Heart right ventricle (tissue), 16 donors: ENCODE measurements around the gene TRAPPC10. TPM values are rescaled to one million over a fixed set of nuclear protein-coding genes. Genes with fewer than 3 reads are reported as not detected.

Source experiments
- ATAC-seq, 8 donors: fragments of 200-7000 bp; cut with Tn5 transposase; one replicate each; pipeline ENCODE4 v1.9.1; 2020; ENCODE audit warnings: mild to moderate bottlenecking in 8 of 8, moderate library complexity in 8 of 8, moderate number of reproducible peaks in 1 of 8
- DNase-seq, 2 donors: peaks; one replicate each; pipeline ENCODE4 v3.0.0-alpha.2; 2020
- H3K27ac ChIP-seq, 10 donors: fragments of 200-600 bp; sonication (generic) in 2 of 10; one replicate each; pipeline versions ENCODE4 v1.5.0 to v1.8.0; 2020 to 2022; ENCODE audit warnings: mild to moderate bottlenecking in 3 of 10
- H3K27me3 ChIP-seq, 7 donors: fragments of 200-600 bp; one replicate each; pipeline ENCODE4 v1.8.0; 2021 to 2022; ENCODE audit warnings: mild to moderate bottlenecking in 2 of 7
- H3K36me3 ChIP-seq, 9 donors: fragments of 200-600 bp; sonication (generic) in 1 of 9; one replicate each; pipeline versions ENCODE4 v1.5.0 to v1.8.0; 2020 to 2022; ENCODE audit warnings: mild to moderate bottlenecking in 2 of 9
- H3K4me1 ChIP-seq, 9 donors: fragments of 200-600 bp; sonication (generic) in 1 of 9; one replicate each; pipeline versions ENCODE4 v1.5.0 to v1.8.0; 2020 to 2022; ENCODE audit warnings: mild to moderate bottlenecking in 4 of 9
- H3K4me3 ChIP-seq, 10 donors: fragments of 200-600 bp; sonication (generic) in 2 of 10; one replicate each; pipeline versions ENCODE4 v1.5.0 to v1.8.0; 2020 to 2022; ENCODE audit warnings: mild to moderate bottlenecking in 7 of 10, moderate library complexity in 2 of 10
- H3K9me3 ChIP-seq, 11 donors: fragments of 200-600 bp in 10 of 11; sonication (generic) in 2 of 11; one replicate each; pipeline versions ENCODE4 v1.5.0 to v1.8.0; 2013 to 2022; ENCODE audit warnings: mild to moderate bottlenecking in 2 of 11, control low read depth in 1 of 11, moderate library complexity in 1 of 11
- CTCF ChIP-seq, 9 donors: fragments of 200-600 bp; sonication (generic) in 2 of 9; IDR thresholded peaks; one replicate each; pipeline versions ENCODE4 v1.5.0 to v1.8.0; 2021 to 2022; ENCODE audit warnings: antibody characterized with exemption in 9 of 9, mild to moderate bottlenecking in 5 of 9, moderate library complexity in 1 of 9
- WGBS, 2 donors: extraction: QIAGEN DNeasy Blood & Tissue Kit; methylation state at CpG; one replicate each; pipeline ENCODE4 v1.1.7; 2013; ENCODE audit warnings: inconsistent platforms in 1 of 2; 5-methylcytosine and 5-hydroxymethylcytosine counted together
- intact Hi-C, 10 donors: fragments of 100-400 bp; cut with DNase I; formaldehyde crosslinking; loops; one replicate each; pipeline versions ENCODE4 v1.11.1 to v1.14.2; 2022
- polyA plus RNA-seq, 2 donors: library from polyadenylated mRNA; stranded (reverse); fragments of 200-250 nt; gene quantifications; one replicate each; pipeline ENCODE4 v1.2.3, GENCODE V29; 2013
- total RNA-seq, 10 donors: library from RNA; stranded (reverse); fragmentation: NEBNext Ultra II Directional in 3 of 10; extraction: Animal tissue kit (Norgen Biotek cat#: 25700) in 3 of 10; gene quantifications; one replicate each; pipeline versions ENCODE4 v1.2.1 to v1.2.4, GENCODE V29; 2021 to 2023
- donor health status: Arrhythmogenic right ventricular cardiomyopathy.
- donor health status: ischemic (EF 13 %, LVEDD 7.1; RV severe dilation, severe dysfunction).
- donor health status: healthy with polysubstance abuse.
- donor health status: DM: no; HTN: yes; CAD: no.
- donor health status: DM: no; HTN: no; CAD: no.
- donor health status: ischemic (EF 25% LVEDD 6.9; RV normal size, moderate dysfunction).
- donor health status: ischemic (EF 25% LVEDD 5.7; RV mildly dilated, moderate dysfunction).
- donor health status: healthy.
- donor health status: DM: yes; HTN: yes; CAD: no.
- donor health status: Ischemic cardiomyopathy.
- donor health status: ischemic (EF 35%, LVEDD 5.7; RV mildly dilated, moderate dysfunction).
- donor health status: nonischemic (EF 11% LVEDD 7.7; RV severe dilation, severe dysfunction).
- donor health status: DM: yes; HTN: yes; CAD: no.
- donor health status: PGD.
- donor health status: ischemic (EF 29% LVEDD 5.4; RV normal size, mild dysfunction).
- donor health status: nonischemic (EF 23%, LVEDD 6.1; RV moderate dilation, normal function).

TRAPPC10 gene
- total and polyA plus RNA-seq, 12 donors = 4.7 to 26.2 (median 19.4) TPM

GRCh38 chr21:43983390-43983789, 28.7 kb upstream of the TRAPPC10 start:
- Histone ChIP-seq H3K36me3 (peaks cover 0 to 59% (median 20%) of the 10 kb centered on the region in 9 donors), H3K4me1 (peaks cover 0 to 29% (median 10%) of the 10 kb centered on the region in 9 donors), H3K27me3 (no peaks in the 10 kb centered on the region), H3K4me3 (no peak overlapping the region), H3K9me3 (no peaks in the 10 kb centered on the region), H3K27ac (no peak overlapping the region)
- intact Hi-C loops = no loop called here
- TF ChIP-seq CTCF (IDR thresholded peaks at IDR 0.05) = no peak
- no peak for DNase-seq
- no peak for ATAC-seq
- WGBS, 2 donors = 92 to 93% methylated on average over 17 of the region's 17 CpGs

DNA sequence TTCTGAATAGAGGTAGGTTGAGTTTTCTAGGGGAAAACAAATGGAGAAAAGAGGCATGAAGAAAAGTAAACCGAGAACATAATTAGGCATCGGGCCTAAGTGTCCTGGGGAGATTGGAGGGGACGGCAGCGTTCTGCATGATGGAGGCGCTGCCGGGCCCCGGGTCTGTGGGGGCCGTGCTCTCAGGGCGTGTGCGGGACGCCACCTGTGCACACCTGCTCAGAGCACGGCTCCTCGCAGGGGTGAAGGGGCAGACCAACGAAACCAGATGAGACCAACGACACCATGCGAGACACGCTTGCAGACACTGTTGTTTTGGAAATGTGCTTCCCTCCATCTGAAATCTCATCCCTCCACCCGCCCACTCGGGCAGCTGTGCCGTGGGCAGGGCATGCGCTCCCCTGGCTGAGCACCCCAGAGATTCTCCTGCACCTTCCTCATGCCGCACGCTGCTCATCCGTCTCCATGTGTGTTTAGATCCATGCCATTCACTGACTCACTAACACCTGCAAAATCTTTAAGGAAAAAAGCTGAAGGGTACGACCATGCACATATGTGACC, 28.2 kb upstream of the TRAPPC10 start:
- DNase-seq (no peak), ATAC-seq (no peak)
- H3K4me3 ChIP-seq = no peak overlapping the region
- H3K27ac ChIP-seq = no peak overlapping the region
- peaks cover 0 to 29% (median 10%) of the 10 kb centered on the region in 9 donors for H3K4me1 ChIP-seq
- H3K27me3 ChIP-seq = no peaks in the 10 kb centered on the region
- H3K9me3 ChIP-seq = no peaks in the 10 kb centered on the region
- H3K36me3 ChIP-seq = peaks cover 0 to 54% (median 14%) of the 10 kb centered on the region in 9 donors
- intact Hi-C loops = no loop called here
- 93 to 94% methylated on average over 25 of the region's 25 CpGs for WGBS, 2 donors
- TF ChIP-seq CTCF (IDR thresholded peaks at IDR 0.05) = no peak

DNA sequence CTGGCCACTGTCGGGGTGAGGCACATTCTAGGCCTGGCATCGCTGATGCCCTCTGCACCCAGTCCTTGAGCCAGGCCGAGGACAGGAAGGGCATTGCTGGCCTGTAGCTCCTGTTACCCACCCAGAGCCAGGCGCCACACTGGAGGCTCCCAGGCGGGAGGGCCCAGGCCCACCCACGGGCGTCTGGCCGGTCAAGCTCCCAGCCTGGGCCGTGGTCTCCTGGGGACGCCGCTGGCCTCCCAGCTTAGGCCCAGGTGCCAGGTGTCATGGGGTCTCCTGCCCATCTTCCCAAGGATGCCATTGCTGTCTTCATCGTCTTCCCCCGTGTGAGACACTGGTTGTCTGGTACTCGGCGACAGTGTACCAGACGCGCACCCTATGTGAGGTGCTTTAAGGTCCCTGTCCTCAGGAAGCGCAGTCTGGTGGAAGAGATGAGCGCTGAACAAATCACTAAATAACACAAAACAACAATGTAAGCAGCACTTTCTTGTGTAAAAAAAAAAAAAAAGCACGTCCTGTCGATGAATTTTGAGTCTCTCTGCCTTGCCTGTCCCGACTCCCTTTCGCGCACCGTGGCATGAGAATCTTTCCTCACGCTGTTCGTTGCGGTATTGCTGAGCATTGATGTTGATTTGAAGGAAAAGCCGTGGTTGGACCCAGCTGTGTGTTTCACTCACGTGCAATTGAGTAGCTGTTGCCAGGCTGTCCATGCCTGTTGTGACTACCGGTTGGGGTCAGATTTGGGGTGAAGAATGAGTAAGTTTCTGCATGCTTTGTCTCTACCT, 27.0 kb upstream of the TRAPPC10 start:
- intact Hi-C loops = no loop called here

More for the DNA sequence above, 27.0 kb upstream of the TRAPPC10 start:
- WGBS, 2 donors = 91% methylated on average over 31 of the region's 31 CpGs
- H3K4me1 ChIP-seq = peaks cover 0 to 29% (median 10%) of the 10 kb centered on the region in 9 donors
- ATAC-seq = peak in 1 of 8 donors; percentile 3
- H3K27ac ChIP-seq = no peak overlapping the region
- H3K4me3 ChIP-seq = no peak overlapping the region
- H3K27me3 ChIP-seq = no peaks in the 10 kb centered on the region
- peaks cover 0 to 42% (median 13%) of the 10 kb centered on the region in 9 donors for H3K36me3 ChIP-seq
- H3K9me3 ChIP-seq = no peaks in the 10 kb centered on the region
- no peak for DNase-seq
- no peak for TF ChIP-seq CTCF (IDR thresholded peaks at IDR 0.05)
